ENCODE measurements around the gene ERICH6.

ERICH6 gene

DNA sequence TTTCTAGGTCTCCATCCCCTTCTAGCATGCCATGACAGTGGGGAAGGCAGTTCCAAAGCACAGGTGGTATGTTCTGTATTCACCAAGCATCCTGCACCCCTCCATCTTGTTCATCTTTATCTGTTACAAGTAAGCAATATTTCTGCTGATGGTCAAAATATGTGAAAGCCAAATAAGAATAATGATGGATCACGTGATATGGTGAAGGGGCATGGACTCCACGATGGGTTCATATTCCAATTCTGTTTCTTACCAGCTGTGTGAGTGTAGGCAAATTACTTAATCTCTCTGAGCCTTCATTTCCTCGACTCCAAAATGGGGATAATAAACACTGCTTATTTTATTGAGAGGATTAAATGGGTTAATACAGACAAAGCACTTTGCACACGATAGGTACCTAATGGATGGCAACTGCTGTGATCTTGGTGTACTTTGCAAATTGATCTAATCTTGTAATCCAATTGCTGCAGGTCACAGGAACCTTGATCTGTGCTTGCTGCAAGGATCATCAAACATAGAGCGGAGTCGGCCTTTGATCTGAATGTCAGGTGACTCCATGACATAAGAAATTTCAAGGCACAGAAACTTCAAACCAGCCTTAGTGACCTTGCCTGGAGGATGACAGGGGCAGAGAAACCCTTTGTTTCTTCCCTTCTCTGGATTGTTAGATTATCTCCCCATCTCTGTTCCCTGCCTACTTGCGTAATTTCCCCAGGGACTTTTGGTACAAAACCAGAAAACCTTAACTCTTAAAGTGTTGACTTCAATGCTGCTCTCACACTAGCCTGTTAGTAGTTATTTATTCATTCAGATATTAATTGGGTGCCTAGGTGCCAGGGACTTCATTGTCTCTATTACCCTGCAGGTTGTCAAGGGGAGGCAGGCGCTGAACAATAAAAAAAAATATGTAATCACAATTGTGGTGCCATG lies 33.4 kb upstream of the ERICH6 start:
- DNase-seq = peak; percentile 16

DNA sequence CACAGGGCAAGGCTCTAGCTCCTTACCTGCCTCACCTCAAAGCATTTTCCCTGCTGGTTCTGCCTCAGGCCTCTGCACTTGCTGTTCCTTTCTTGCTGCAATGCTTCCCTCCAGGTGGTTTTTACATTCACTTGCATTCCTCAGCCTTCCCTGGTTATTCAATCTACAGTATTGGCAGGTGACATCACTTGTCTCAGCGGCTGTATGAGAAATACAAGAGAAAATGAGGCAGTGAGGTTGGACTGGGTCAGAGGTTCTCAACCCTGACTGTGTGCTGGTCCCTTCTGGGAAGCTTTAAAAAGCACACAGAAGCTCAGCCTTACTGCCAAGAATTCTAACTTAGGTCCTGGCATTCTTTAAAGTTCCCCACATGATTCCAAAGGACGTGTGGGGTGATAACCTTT lies 32.6 kb upstream of the ERICH6 start:
- DNase-seq = no peak

DNA sequence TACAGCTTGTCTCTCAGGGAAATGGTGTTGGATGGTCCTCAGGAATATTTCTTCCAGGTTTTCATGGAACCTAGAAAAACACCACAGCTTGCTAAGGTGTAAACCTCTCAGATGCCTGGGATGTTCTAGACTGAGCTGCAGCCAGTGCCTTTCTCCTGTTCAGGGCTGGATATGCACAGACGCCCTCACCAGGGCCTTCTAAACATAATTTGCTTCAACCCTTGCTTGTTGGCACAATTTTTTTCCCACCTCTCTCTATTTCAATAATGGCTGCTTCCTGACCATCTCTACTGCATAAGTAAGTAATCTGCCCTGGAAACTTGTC lies 31.0 kb upstream of the ERICH6 start:
- DNase-seq = no peak

DNA sequence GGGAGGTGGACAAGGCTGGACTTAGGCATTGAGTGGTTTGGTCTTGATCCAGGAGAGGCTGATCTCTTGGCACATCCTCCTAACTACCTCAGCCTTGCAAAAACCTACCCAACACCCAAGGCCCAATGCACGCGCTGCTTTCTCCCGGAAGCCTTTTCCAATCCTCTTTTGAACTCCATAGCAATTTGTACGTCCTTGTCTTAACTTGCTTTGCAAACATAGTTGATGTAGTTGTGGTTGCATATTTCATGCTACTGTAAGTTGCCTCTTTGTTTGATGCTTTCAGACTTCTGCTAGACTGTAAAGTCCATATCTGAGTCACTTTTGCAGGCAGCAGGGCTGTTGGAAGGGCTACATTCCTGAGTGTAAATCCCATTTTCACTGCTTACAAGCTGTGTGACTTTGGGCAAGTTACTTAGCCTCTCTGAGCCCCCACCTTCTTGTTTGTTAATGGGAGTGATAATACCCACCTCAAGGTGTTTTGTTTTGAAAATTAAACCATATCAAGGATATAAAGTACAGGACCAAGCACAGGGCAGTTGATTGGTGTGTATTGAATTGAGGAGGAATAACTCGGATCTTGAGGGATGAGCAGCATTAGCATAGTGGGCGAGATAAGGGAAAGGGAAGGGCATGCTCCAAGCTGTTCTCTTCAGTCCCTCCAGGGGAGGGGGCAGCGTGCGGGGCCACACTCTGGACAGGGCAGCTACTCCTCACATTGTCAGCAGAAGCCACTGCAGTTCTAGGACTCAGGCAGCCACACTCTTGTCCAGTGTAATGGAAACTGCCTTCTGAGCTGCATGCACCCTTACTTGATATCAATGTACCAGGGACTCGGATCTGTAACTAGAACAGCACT lies 30.4 kb upstream of the ERICH6 start:
- no peak for DNase-seq

DNA sequence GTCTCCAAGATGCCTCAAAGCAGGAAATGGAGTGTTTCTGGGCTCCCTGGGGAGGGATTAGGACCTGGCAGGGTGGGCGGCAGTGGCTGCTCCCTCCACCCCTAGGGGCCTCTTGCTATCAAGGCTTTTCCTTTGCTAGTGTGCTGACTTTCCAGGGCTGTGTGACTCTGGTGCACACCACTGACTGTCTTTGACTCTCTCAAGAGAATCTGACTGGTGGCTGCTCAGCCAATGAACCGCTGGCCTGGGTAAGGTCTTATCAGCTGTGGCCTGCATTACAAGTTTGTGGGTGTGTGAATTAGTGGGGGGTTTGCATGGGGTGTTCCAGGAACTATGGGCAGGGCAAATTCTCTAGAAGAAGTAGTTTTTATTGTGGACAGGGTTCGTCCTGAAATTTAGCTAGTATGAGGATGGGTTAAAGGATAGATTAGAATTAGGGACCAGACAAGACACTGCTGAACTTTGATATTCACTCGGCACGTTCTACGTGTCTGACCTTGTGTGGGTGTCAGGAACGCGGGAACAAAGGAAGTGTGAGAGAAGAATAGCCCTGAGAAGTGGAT lies 29.7 kb upstream of the ERICH6 start:
- DNase-seq = no peak

DNA sequence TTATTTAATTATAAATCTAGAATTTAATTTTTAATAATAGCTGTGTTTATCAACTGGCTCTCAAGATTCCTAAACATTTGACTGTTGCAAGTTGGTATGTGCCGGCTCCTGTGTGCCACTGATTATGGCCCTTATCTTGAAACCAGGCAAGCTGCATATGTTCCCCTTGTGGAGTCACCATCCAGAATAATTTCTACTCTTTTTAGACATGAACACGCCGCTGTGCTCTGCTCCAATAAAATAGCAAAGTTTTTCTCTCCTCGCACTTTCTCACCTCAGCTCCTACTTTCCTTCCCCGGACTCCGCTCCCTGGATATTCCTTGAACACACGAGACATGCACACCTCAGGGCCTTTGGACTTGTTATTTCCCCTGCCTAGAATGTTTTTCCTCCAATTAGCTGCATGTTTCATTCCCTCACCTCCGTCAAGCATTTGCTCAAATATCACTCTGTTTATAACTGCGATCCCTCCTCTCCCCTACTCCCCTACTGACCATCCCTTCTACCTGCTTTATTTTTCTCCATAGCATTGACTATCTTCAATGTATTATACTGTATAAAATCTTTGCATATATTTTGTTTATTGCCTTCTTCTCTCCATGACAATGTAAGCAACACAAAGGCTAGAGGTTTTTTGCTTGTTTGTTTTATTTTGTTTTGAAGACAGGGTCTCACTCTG lies 26.1 kb upstream of the ERICH6 start:
- DNase-seq = no peak

DNA sequence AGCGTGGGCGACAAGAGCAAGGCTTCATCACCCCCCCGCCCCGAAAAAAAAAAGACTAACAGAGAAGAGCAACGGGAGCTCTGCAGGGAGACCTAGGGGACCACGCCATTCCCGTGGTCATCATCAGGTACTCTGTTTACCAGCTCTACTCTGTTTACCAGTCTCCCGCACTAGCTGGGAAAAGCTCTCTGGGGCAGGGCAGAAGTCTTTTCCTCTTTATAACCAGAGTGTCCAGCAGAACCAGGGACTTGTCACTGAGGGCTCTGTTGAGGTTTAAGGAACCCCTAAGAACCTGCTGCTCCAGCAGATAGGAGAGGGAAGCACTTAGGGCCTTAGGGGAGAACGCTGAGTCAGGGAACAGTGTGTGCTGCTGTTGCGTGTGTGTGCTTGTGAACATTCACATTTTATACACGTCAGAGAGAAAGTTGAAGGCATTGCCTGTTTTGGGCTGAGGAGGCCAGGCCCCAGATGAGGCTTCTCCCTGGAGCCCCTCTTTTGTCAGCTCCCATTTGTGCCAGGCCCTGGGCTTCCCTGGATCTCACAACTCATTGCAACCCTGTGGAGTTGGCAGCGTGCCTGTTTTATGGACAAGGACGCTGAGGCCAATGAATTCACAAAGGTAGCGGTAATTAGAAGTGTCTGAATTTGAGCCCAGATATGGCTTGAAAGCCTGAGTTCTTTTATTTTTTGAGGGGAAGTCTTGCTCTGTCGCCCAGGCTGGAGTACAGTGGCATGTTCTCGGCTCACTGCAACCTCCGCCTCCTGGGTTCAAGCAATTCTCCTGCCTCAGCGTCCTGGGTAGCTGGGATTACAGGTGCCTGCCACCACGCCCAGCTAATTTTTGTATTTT lies 24.2 kb upstream of the ERICH6 start:
- DNase-seq = no peak

DNA sequence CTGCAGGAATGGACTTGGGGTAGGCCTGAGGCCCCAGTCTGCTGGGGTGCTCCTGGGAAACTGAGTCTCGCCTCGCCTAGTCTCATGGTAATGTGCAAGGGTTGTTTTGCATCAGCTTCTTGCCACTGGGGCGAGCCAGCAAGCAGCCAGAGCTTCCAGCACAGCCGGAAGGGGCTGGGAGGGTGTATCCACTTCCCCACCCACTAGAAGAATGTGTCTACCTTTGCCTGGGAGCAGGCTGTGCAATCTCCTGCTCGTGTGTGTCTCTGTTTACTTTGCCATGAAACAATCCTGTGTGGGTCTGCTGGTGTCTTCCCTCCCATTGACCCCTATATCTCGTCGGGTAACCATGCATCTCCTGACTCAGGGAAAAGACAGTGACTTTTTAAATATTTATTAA lies 21.8 kb upstream of the ERICH6 start:
- DNase-seq = no peak

DNA sequence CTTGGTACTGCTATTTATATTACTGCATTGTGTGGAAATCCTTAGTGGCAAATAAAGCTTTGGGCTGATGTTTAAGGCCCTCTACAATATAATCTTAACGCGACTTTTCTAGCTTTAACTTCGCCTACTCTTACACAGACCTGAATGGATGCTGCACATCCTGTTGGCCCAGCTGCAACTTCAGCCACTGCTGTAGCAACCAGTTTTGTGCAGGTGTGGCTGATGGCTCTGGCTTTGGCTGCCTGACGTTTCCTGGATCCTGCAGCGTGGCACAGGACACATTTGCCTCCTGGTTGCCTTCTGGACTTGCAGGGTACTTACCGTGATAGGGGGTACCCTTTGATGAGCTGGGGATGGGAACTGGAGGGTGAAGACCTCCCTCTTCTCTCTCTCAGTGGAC lies 20.2 kb upstream of the ERICH6 start:
- DNase-seq = no peak

DNA sequence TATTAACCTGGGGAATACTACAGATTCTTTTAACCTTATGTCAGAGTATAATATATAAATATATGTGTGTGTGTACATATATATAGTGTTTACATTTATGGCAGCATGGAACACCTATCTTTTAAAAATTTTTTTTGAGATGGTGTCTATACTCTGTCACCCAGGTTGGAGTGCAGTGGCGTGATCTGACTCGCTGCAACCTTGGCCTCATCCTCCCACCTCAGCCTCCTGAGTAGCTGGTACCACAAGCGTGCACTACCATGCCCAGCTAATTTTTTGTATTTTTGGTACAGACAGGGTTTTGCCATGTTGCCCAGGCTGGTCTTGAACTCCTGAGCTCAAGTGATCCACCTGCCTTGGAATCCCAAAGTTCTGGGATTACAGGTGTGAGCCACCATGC lies 18.5 kb upstream of the ERICH6 start:
- no peak for DNase-seq

DNA sequence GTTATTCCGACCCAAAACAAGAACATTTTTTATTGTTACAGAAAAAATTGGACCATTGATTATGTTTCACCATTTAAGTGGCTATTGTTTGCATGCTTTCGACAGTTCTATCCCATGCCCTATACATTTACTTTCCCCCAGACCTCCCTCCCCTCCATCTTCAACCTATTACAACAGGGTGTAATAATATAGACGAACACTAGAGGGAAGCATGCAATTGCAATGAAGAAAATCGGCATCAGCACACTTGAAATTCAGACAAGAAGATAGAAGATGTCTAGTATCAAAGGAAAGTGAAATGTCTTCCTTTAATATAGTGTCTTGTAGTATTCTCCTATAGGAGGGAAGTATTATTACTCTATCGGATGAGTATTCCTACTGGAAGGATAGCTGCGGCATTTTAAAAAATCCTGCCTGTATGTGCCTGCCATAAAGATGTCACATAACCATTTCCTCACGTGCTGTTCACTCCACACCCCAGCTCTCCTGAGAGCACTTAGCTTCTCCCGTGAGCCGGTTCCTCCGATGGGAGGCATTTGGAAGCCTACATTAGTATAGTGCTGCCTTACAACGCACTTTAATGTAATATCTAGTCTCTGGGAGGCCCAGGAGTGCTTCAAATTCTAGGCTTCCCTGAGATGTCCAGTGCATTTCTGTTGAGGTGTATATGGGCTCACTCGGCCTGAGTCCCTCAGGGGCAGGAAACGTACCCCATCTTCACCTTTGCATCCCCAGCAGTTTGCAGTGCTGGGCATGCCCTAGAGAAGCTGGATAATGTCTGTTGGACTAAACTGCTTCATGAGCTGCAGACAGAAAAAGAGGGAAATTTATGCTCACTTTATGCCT lies 17.8 kb upstream of the ERICH6 start:
- DNase-seq = no peak

DNA sequence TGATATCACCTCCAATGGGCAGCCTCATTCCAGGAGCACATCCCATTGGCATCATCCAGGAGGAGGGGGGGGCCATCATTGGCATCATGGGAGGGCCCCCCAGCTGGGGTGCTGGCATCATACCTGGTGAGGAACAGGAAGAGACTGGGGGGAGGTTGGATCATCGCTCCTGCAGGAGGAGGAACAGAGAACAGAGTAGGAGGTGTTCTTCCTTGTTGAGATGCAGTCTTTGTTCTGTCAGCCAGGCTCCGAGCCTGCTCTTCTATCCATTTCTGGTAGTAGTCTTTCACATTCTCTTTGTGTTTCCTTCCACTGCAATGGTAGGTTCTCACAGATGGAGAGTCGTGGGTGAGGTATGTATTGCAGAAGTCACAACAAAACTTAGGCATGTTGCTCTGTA lies 16.7 kb upstream of the ERICH6 start:
- DNase-seq = no peak

DNA sequence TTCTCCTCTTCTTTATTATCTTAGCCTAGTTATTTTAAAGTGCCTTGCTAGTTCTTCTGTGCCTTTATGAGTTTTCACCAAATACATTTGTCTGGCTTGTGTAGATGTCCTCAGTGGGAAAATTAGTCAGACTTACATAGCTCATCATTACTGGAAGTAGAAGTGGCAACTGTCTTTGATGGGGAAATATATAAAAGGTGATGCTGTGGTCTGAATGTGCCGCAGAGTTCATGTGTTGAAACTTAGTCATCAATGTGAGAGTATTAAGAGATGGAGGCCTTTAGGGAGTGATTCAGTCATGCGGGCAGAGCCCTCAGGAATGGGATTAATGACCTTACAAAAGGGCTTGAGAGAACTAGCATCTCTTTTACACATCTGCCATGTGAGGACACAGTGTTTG lies 6.4 kb upstream of the ERICH6 start:
- no peak for DNase-seq

DNA sequence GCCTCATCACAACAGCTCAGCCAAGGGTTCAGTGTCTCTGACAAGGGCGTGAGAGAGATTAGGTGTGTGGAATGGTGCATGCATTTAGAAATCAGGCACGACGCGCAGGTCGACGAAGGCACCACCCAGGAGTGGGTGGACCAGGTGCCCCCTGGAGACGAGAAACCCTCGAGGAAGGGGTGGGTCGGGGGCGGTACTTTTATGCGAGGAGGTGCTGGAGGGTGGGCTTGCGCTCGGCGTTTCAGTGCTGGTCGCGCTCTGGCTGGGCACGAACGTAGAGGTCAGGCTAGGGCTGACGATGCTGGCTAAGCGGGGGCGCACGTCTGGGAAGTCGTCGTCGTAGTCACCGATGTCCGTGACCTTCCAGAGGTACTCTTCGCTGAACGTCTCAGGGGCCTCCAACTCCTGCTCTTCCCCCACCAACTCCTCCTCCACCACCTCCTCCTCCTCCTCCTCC lies 393 bp downstream of the ERICH6 start:
- peak; percentile 73 for DNase-seq

DNA sequence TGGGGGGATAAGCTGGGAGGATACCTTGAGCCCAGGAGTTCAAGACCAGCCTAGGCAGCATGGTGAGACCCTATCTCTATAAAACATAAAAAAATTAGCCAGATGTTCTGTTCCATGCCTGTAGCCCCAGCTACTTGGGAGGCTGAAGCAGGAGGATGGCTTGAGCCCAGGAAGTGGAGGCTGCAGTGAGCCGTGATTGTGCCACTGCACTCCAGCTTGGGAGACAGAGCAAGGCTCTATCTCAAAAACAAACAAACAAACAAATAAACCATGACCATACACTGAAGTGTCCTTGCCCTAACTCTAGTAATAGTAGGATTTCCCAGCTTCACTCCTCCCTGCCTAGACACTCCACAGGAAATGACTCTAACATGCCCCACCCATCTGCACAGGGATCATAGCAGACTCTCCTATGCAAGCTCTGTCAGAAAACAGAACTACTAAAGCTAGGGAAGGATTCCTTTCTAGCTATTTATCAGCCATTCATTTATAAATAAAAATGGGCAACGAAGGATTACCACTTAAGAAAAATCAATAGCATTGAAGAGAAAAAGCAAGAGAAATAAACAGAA lies 4.6 kb downstream of the ERICH6 start:
- DNase-seq = no peak

DNA sequence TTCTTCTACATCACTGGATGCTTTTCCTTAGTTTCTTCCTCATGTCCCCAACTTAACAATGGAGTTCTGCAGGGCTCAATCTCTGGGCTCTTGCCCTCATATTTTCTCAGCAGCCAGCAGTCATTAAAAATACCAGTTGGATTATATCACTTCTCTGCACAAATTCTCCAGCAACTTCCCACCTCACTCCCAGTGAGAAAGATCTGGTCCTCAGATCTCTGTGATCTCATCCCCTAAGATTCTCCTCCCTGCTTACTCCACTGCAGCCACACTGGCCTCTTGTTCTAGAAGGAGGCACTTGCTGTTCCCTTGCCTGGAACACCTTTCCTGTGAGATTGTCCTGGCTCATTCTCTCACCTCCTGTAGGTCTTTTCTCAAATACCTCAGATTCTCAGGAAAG lies 6.1 kb downstream of the ERICH6 start:
- no peak for DNase-seq

DNA sequence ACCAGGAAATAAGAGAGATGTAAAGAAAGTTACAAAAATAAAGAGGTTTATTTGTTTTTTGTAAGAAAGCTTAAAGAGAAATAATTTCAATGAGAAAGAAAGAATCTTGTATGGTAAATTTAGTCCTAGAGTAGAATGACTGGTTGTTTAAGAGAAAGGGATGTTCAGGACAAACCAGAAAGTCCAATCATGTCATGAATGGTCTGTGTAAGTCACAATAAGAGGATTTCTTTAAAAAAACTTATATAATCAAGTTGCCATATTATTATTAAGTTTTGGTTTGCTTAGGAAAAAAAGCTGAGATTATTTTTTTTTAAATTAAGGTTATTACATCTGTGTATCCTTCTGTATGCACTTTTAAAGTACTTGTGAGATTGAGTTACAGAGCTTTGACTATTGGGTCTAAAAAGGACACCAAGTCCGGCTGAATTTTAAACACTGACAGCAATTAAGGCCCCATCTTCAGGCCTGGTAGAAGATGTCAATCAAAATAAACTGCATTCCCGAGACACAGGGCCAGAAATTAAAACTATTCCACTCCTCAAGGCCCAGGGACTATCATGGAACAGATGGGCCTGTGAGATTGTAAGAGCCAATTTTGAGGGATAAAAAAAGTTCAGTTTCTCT lies 12.2 kb downstream of the ERICH6 start:
- DNase-seq = no peak

DNA sequence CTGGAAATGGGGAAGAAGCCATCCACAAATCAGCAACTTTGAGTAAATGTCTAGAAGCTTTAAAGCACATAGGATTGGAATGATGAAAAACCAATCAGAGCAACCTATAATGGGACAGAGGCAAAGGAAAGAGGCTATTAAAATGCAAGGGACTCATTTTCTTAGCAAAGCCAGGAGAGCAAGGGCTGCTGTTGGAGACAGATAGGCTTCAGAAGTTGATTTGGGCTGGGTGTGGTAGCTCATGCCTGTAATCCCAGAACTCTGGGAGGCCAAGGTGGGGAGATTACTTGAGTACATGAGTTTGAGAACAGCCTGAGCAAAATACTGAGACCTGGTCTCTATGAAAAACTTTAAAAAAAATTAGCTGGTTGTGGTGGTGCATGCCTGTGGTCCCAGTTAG lies 16.1 kb downstream of the ERICH6 start:
- DNase-seq = no peak

DNA sequence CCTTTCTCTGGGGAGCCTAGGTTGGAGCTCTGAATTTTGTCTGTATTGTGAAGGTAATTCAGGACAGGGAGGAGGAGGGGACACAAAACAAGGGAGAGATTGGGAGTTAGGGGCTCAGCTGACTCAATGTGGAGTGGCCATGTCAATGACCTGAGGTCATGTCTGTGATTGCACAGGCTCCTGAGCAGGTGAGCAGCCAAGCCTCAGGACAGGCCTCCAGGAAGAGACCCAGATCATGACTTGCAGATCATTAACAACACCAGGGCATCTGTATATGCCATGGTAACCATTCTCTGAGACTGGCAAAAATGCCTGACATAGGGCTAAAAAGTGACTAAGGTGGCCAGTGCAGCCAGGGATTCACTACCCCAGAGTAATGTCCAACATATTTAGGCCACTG lies 20.9 kb downstream of the ERICH6 start:
- DNase-seq = no peak

DNA sequence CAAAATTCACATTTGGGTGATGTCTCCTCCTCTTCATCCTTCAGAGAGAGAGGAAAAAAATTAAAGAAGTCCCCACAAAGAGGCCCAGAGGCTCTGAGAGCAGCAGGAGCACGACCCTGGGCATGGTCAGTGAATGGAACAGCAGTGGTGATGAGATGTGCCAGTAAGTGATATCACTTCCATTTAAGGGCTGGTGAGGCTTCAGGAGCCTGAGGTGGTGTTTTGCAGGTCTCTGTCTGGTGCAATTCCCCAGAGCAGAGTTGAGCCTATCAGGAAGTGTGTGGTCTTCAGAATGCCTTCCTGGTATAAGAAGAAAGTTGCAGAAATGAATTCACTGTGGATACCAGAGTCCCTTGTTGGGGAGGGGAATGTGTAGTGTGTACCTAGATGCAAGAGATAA lies 21.4 kb downstream of the ERICH6 start:
- no peak for DNase-seq
